ENCODE data around the gene MAP3K5.
A peak's percentile ranks its signal among the peaks of the same experiment; 100 is the strongest.

Gene MAP3K5

DNA sequence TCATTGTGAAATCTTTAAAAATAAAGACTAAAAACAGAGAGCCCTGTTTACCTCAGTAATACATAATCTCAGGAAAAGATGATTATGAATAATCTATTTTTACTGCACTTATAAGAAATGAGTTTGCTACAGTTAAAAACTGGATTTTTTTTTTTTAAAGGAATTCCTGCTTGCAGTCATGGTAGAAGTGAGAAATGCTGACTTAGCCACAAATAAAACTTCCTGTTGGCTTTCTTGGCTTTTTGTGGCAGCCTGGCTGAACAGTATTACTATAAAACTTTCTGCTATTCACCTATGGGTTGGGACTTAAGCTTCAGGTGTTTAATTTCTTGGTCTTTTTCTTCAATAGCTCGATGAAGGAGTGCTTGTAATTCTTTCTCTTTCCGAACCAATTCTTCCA, 230.1 kb downstream of the MAP3K5 start:
- no peak for DNase-seq

DNA sequence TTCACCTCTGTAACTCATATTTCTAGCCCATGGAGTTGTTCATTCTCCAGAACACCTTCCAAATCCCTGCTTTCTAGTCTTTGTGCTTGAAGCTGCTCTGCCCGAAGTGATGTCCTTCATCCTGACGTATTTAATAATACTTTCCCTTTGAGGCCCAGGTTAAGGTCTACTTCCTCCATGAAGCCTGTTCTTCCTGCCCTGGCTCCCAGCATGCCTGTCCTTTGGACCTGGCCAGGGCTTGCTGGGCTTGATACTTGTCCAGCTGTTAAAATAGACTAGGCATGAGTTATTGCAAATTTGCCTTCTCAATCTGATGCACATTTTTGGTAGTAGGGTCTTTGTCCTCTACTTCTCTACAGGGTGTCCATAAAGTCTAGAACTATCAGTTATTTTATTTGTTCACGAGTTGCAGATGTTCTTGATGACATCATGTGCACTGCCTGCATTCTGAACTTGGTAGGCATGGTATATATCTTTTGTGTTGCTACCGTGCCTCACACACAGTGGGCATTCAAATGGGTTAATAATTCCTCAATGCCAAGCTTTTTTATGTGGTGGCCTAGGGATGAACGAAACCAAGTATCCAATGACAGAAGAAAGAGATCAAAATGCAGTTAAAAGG, 239.0 kb downstream of the MAP3K5 start:
- no peak for DNase-seq

DNA sequence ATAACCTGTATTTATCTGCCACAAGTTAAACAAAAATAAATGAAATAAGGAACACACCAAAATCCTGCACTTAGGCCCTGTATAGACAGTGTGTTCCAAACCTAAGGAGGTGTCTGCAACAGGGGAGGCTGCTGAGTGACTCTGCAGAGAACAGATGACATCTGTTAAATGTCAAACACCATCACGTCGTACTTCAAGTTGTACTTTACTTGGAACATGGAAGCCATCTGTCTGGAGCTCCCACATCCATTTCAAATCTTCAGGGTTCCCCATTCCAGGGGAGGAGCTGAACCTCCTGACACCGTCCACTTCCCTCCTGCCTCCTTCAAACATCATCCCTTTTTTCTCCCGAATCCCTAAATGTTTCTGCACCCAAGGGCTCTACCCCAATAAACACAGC, 240.2 kb downstream of the MAP3K5 start:
- DNase-seq = no peak

DNA sequence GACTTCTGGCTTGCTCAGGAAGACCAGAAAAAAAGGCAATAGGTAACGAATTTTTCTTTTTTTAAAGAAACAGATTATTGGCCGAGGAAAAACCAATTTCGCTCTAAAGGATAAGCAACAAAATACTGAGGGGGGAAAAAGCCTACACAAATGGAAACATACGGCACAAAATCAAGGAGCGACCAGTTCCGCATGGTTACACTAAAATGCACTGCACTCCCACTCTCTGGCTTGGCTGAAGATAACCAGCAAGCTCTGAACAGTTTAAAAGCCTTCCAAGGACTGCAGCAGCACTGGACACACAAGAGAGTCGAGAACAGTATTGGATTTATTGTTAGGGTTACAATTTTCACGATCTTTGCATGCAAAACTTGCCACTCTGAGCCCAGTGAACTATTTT, 241.2 kb downstream of the MAP3K5 start:
- DNase-seq = no peak

DNA sequence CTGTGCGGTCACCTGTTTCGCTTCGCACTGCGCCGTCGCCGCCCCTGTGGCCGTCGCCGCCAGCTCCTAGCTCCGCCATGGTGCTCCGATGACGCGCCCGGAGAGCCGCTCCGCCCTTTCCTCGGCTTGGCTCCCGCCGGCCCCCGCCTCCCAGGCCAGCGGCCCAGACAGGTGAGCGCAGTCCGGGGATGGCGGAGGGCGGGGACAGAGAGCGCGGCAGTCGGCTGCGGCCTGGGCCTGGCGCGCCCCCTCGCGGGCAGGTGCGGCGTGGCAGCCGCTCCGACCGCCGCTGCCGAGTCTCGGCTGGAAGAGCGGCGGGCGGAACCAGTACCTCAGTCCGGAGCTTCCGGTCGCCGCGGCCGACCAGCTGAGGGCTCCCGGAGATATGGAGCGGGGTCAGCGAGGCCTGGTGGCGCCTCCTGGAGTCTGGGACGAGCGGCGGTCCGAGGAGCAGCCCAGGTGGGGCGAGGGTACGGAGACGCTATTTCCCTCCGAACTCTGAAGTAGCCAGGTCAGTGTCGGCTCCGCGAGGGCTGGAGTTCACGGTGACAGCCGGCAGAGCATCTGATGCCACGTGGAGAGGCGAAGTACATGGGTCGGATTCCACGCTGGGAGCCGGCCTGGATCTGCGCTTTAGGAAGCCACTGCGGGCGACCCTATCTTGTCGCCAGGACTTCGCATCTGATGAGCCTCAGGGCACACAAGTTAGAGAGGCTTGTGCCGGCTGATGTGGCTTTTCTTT, 241.8 kb downstream of the MAP3K5 start, which contains the start of gene MAP7:
TSS of gene MAP7 (minus strand) at position 93 of the 742 bp plus-strand sequence. CDS start at position 79, 14 bp downstream.
- DNase-seq = peak; percentile 74

DNA sequence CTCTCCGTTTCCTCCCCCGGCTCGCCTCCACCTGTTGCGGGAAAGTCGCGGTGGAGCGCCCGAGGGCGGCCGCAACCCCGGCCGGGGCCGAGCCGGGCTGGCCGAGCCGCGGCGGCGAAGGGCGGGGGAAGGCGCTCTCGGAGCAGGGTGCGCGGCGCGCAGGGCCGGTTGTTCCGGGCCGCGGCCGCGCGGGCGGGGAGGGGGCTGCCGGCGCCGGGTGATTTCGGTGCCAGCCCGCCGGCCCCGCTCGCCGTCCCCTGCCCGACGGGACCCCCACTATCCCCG, 242.3 kb downstream of the MAP3K5 start:
- DNase-seq = no peak

DNA sequence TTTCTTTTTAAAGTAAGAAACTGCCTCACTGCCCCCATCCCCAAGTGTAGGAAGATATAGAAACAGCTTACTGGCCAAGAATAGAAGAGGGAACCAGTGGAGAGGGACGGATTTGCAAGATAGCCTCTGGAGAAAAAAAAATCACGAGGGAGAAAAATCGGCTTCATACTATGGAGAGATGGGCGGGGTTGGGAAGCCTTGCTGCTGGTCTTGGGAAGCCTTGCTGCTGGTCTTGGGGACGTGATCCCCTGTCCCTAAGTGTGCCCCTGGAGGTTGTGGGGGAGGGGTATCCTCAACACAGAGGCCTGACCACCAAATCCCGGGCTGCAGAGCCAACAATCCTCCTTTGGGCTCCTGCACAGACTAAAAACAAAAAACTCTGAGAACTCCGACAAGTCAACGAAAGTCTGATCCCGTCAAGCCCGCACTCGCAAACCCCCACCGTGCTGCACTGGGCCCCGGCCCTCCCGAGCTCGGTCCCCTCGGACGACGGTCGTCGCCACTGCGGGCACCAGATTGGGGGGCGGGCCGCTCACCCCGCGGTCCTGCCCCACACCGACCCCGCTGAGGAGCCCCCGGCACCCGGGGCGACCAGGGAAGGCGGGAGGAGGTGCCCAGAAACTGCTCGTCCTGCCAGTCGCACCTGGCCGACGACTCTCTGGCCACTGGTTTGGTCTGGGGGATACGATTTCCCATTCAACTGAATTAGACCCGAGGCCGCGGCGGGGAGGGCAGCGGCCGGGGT, 242.8 kb downstream of the MAP3K5 start:
- DNase-seq = no peak

DNA sequence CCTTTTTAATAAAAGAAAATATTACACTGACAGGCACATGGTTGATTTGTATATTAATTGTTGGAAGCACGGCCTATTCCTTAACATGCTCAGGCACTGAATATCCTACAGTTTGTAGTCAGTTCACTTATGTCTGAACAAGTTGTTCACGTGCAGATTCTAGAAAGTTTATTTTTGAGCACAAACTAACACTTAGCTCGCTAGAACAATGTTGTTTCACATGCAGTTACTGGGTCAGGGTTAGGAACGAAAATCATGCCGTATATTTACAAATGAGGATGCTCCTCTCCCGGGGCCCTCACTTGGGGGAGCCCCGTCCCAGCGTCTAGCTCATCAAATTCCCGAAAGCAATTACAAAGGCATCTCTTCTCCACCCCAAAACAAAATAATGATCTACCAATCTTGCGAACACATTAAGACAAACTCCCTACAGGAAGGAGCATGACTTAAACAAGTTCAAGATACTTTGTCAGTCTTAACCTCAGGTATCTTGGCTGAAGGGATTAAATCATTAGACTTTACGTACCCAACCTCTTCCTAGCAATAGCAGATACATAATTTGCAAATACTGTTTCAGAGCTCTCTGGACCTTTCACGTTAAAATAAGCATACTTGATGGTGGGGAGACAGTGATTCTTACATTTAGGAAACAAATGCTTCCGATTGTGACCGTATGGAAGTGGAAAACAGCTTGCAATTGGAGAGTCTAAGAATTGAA, 243.5 kb downstream of the MAP3K5 start:
- DNase-seq = no peak

DNA sequence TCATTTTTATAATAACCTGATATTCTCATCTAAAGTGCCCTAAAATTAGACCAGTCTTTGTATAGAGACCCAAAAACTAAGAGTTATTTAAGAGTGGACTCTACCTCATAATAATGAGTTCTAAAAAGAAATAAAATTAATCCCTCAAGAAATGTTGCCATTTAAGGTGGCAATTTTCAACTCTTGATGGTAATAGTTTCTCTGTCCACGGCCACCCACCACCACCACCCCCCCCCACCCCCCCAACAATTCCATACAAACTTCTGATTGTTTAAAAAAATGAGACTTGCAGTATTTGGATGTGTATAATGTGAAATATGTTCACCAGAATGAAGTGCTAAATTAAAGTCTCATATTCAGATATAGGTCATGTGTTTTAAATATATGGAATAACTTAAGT, 244.4 kb downstream of the MAP3K5 start:
- DNase-seq = no peak

DNA sequence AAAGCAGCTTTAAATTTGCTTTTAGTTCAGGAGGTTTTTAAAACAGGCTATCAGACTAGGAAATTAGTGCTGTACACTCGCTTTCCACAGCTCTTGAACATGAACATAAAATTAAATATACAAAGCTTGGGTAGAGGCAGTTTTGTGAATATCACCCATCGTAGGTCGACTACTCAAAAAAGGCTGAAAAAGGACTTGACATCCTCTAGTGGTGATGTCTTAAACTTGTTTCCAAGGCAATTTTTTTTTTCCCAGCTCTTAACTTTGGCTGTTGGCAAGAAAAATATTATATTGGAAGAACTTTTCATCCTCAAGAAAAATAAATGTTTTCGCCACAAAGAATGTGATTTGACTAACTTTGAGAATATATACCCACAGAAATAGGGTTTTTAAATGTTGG, 244.9 kb downstream of the MAP3K5 start:
- no peak for DNase-seq

DNA sequence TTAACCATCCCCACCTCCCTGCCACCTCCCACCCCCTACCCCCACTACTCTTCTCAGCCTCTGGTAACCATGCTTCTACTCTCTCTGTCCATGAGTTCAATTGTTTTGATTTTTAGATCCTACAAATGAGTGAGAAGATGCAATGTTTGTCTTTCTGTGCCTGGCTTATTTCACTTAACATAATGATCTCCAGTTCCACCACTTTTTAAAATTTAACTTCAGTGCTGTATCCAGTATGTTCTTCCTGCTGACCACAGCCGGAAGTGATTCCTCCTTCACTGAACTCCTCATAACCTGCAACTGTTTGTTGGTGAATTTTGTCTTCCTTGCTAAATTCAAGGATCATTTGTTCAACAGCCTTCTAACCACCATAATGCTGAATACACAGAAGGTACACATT, 245.9 kb downstream of the MAP3K5 start:
- DNase-seq = no peak

DNA sequence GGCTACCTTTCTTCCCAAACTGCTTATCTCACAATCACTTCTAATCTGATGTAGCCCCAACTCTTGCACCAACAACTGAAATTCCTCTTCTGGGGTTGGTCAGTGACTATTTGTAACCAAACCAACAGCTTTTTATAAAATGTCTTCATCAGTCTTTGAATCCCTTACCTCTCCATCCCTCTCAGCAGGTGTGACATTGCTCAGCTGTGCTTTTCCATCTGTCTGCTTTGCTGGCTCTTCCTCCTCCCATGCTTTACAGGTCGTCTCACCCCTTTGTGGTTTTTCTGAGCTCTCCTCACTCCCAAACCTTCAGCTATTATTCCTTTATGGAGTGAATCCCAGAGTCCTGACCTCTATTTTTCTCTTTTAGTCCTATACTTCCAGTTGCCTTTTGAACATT, 248.0 kb downstream of the MAP3K5 start:
- DNase-seq = no peak

DNA sequence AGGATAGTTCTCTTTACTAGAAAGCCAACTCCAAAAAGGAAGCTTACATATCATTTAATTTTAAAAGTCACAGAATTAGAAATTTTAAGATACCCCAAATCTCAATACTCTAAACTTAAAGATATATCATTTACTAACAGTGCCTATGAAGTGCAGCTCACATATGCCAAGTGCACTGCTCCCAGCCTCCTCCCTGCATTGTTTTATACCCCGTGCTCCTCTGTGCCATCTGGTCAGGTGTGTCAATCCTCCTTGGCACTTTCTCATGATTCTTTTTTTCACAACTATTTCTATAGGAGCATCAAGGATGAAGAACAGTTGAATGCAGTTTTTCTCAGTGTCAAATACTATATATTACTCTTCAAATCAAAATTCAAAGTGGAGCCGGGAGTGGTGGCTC, 250.9 kb downstream of the MAP3K5 start:
- DNase-seq = no peak

DNA sequence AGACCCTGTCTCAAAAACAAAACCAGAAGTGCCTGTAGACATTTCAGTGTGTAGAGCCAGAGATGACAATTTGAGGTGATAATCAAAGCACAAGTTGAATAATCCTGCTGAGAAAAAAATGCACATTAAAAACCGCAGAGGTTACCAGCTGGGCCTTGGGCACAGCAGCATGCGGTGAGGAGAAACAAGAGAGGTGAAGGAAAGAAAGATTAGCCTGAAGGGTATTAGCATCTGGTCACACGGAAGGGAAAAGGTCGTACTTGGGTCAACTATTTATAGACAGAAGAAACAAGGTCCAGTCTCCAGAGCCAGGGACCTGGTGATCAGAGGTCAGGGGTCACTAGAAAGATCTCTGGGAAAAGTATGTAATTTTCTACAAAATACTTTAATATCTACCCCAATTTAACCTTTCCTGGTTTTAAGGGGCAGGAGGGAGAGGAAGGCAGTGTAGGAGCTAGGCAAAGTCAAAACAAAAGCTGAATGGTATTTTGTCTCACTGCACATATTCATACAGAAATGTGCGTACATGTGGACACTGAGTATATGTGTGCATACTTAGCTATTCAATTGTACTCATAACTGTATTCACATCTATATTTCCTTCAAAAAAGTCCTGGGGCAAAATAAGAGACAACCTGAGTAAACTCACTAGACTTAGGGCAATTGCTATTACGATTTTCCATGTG, 252.2 kb downstream of the MAP3K5 start:
- no peak for DNase-seq

DNA sequence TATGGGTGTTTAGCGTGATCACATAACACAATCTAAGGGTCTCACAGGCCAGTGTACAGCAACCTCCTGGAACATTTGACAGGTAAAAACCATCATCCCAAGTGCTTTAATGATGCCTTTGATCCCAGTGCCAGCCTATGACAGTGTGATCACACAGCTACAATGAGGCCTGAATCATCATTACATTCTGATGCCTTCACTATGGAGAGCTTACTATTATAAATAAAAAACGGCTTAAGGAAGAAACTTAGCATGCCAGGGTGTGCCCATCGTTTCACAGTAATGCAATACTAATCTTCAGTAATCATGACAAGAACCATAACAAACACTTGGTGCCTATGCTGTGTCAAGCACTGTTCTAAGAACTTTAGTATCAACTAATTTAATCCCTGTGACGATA, 253.4 kb downstream of the MAP3K5 start:
- DNase-seq = no peak

DNA sequence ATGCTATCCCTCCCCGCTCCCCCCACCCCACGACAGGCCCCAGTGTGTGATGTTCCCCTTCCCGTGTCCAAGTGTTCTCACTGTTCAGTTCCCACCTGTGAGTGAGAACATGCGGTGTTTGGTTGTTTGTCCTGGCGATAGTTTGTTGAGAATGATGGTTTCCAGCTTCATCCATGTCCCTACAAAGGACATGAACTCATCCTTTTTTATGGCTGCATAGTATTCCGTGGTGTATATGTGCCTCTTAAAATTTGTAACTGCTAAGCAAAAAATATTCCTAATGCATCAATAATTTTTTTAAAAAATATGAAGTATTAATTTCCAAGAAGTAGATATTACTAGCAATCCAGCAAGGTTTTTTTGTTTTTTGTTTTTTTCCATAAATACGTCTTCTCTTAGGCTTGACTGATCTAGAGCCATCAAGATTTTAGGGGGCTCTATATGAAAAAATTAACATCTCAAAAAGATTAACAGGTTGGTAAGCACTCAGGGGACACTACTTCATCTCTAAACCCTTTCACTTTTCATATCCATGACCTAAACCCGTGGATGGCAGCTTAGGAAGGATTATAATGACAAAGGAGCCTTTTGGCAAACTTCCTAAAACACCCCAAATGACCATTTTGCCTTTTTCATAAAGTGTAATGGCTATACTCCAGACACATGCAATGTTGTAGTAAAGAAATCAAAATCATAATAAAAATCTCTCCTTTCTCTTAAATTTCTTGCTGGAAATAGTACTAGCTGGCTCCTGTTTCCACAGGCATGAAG, 256.2 kb downstream of the MAP3K5 start:
- DNase-seq = no peak

DNA sequence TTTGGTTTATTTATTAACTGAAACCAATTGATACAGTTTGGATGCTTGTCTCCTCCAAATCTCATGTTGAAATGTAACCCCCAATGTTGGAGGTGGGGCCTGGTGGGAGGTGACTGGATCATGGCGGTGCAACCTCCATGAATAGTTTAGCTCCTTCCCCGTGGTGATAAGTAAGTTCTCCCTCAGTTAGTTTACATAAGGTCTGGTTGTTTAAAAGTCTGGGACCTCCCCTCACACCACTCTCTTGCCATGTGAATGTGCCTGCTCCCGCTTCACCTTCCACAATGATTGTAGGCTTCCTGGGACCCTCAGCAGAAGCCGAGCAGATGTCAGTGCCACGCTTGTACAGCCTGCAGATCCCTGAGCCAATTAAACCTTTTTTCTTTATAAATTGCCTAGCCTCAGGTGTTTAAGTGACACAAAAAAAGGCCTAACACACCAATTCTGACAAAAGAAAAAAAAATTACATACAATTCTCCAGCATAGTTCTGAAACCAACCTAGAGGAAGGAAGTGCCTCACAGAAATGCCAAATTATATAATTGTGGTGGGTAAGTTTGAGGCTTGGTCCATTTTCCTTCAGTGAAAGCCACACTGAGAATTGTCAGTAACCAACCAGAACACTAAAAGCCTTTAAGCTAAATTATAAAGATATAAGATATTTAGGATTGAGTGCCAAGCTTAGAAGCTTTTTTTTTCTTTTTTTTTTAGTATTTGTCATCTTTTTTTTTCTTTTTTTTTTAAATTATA, 257.1 kb downstream of the MAP3K5 start:
- no peak for DNase-seq

DNA sequence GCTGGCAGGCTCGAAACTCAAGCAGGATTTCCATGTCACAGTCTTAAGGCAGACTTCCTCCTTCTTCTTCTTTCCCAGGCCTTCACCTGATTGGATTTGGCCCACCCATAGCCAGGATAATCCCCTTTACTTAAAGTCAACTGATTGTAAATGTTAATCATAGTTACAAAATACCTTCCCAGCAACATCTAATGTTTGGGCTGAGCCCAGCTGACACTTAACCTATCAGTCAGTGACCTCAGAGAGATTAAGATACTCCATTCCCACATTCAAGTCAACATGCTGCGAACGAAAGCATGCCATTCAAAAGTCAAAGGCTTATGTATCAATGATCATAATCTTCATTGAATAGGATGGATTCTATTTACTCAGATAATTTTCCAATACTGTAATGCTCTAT, 258.0 kb downstream of the MAP3K5 start:
- DNase-seq = no peak

DNA sequence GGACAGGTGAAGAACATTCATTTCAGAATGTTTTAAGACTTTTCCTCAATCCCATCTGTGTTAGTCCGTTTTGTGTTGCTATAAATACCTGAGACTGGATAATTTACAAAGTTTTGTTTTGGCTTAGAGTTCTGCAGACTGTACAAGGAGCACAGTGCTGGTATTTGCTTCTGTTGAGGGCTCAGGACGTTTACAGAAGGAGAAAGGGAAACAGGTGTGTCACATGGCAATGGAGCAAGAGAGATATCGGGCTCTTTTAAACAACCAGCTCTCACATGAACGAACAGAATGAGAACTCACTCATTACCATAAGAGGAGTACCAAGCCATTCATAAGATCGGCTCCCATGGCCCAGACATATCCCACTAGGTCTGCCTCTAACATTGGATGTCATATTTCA, 258.8 kb downstream of the MAP3K5 start:
- no peak for DNase-seq

DNA sequence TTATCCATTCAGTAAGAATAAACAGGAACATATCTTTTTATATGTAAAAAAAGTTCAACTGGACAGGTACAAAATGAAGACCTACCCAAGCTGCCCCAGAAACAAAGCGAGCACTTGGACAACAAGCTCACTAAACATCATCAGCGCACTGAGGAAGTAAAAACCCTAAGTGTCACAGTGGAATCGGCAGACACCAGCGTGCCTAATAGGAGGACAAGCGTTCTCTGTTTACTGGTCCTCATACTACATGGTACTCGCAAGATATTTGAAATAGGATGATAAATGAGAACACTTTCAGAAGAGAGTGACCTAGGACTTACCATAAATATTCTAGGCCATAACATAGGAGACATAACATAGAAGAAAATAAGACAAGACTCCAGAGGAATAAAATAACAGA, 260.2 kb downstream of the MAP3K5 start:
- DNase-seq = no peak

DNA sequence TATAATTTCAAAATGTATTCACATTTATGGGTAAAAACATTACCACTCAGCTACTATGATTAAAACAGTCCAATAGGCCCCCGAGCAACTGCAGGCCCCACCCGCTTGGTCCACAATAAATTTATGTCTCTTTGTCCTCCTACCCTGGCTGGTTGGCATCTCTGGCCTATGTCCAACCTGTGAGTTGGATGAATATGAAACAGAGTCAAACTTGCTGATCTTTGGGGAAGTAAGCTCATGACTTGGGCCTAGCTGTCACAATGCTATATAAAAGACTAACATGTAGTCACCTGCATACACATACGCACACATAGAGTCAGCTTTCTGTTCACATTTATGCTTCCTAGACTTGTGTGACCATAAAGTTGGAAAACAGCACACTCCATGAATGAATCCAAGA, 262.6 kb downstream of the MAP3K5 start:
- no peak for DNase-seq

DNA sequence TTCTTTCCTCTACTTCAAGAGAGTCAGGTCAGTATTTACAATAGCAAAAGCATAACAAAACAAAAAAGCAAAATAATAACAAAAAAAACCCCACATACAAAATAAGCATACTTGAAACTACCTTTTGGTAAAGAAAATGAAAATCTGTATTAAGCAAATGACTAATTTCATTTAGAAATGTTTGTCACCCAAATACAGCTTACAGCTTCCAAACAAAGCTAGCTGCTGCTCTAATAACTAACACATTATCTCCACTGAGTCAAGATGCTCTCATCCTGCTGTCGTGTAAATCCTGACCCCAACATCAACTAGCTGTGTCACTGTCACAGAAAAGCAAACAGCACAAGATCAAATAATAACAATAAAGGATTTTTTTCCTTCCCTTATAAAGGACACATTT, 263.8 kb downstream of the MAP3K5 start:
- DNase-seq = no peak

Measured in stimulated activated CD8-positive, alpha-beta memory T cell treated with anti-CD3 and anti-CD28 coated beads, Interleukin-4, amount 100 ng/mL, for 48 hours (primary cell).